MM.1S (cell line): ENCODE data around the gene HPCA.

Experiments used
- DNase-seq: peaks from one replicate; pipeline ENCODE4 v3.0.0-alpha.2; 2015
- H2AFZ ChIP-seq: fragments of 300-600 bp; sonication (generic); 2 replicates; pipeline ENCODE4 v1.6.0; 2016; ENCODE audit warnings: antibody characterized with exemption, low read length
- H3F3A ChIP-seq: fragments of 300-600 bp; sonication (generic); 2 replicates; pipeline ENCODE4 v1.6.1; 2016; ENCODE audit warnings: mild to moderate bottlenecking, antibody characterized with exemption, low read length, moderate library complexity, mixed read lengths; ENCODE audit not compliant: insufficient read depth
- H3K27ac ChIP-seq: fragments of 300-600 bp; sonication (generic); 2 replicates; pipeline ENCODE4 v1.5.1; 2016; ENCODE audit warnings: mild to moderate bottlenecking, low read length
- H3K27me3 ChIP-seq: fragments of 300-600 bp; sonication (generic); replicated peaks from 2 replicates; pipeline ENCODE4 v1.6.0; 2016; ENCODE audit warnings: low read length; ENCODE audit not compliant: insufficient read depth
- H3K36me3 ChIP-seq: fragments of 300-600 bp; sonication (generic); replicated peaks from 2 replicates; pipeline ENCODE4 v1.6.1; 2016; ENCODE audit warnings: mild to moderate bottlenecking, low read length, mixed read lengths; ENCODE audit not compliant: insufficient read depth
- H3K4me1 ChIP-seq: fragments of 300-600 bp; sonication (generic); 2 replicates; pipeline ENCODE4 v1.6.1; 2016; ENCODE audit warnings: low read length, mixed read lengths
- H3K4me2 ChIP-seq: fragments of 300-600 bp; sonication (generic); 2 replicates; pipeline ENCODE4 v1.6.0; 2016; ENCODE audit warnings: low read depth, low read length
- H3K4me3 ChIP-seq: fragments of 300-600 bp; sonication (generic); 2 replicates; pipeline ENCODE4 v1.5.1; 2016; ENCODE audit warnings: low read length, mixed read lengths
- H3K79me2 ChIP-seq: fragments of 300-600 bp; sonication (generic); 2 replicates; pipeline ENCODE4 v1.6.1; 2016; ENCODE audit warnings: mixed run types, low read length, mixed read lengths
- H3K9ac ChIP-seq: fragments of 300-600 bp; sonication (generic); 2 replicates; pipeline ENCODE4 v1.6.1; 2016; ENCODE audit warnings: low read length, mixed read lengths
- H3K9me2 ChIP-seq: fragments of 300-600 bp; sonication (generic); replicated peaks from 2 replicates; pipeline ENCODE4 v1.6.1; 2016; ENCODE audit warnings: mild to moderate bottlenecking, low read length, mixed read lengths; ENCODE audit not compliant: insufficient read depth
- H3K9me3 ChIP-seq: fragments of 300-600 bp; sonication (generic); replicated peaks from 2 replicates; pipeline ENCODE4 v1.6.1; 2016; ENCODE audit warnings: mild to moderate bottlenecking, low read length, mixed read lengths; ENCODE audit not compliant: insufficient read depth
- H4K20me1 ChIP-seq: fragments of 300-600 bp; sonication (generic); 2 replicates; pipeline ENCODE4 v1.6.1; 2016; ENCODE audit warnings: mild to moderate bottlenecking, low read length, moderate library complexity, mixed read lengths; ENCODE audit not compliant: insufficient read depth
- EZH2 ChIP-seq: fragments of 300-600 bp; sonication (generic); optimal IDR thresholded peaks from 2 replicates; pipeline ENCODE3; 2017; ENCODE audit warnings: low read depth, mild to moderate bottlenecking, antibody characterized with exemption, low read length, mixed read lengths
- EZH2phosphoT487 ChIP-seq: fragments of 300-600 bp; sonication (generic); IDR thresholded peaks from 2 replicates; pipeline ENCODE4 v1.6.1; 2018; ENCODE audit warnings: antibody characterized with exemption, low read length
- TF ChIP-seq, protein P1 (sequence below): fragments of 300-600 bp; sonication (generic); IDR thresholded peaks from 2 replicates; pipeline ENCODE4 v1.5.1; 2016; ENCODE audit warnings: antibody characterized with exemption, low read length, mixed read lengths

Gene HPCA

DNA sequence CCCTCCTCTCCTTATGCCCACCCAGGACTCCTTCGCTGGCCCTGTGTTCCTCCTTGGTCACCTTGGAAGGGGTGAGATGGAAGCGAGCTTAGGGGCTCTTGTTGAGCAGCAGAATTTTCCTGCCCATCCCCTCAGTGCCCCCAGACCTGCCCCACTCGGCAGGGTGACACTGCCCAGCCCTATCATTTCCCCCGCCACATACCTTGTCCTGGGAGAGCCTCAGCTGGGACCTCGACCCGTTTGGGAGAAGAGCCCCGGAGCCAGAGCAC is 14.2 kb upstream of the HPCA start:
- Histone ChIP-seq H3K9me2 (no peaks in the 10 kb centered on the region), H4K20me1 (no peaks in the 10 kb centered on the region), H2AFZ (no peak overlapping the region), H3K27me3 (peaks cover 20% of the 10 kb centered on the region), H3F3A (no peaks in the 10 kb centered on the region), H3K36me3 (no peaks in the 10 kb centered on the region), H3K27ac (no peak overlapping the region), H3K4me2 (no peak overlapping the region), H3K4me3 (no peak overlapping the region), H3K9ac (no peak overlapping the region), H3K9me3 (no peaks in the 10 kb centered on the region), H3K79me2 (no peaks in the 10 kb centered on the region), H3K4me1 (no peaks in the 10 kb centered on the region)
- TF ChIP-seq EZH2 = no peak
- no peak for DNase-seq

DNA sequence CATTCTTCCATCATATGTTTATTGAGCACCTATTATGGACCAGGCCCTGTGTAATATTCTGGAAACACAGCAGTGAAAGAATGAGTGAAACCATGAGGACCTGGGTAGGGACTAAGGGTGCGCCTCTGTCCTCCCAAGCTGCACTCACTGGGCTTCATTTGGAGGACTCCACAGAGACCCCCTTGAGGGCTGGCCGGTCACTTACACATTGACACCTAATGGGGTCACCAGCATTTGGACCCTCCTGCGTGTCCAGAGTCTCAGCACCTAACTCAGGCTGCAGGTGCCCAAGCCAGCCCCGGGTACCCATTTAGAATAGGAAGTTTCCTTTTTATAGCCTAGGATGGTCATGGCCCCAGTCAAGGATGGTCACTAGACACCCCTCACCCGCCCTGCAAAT is 12.8 kb upstream of the HPCA start:
- no peaks in the 10 kb centered on the region for H3K36me3 ChIP-seq
- H3K79me2 ChIP-seq = no peaks in the 10 kb centered on the region
- no peaks in the 10 kb centered on the region for H3F3A ChIP-seq
- no peak overlapping the region for H2AFZ ChIP-seq
- TF ChIP-seq, protein P1, sequence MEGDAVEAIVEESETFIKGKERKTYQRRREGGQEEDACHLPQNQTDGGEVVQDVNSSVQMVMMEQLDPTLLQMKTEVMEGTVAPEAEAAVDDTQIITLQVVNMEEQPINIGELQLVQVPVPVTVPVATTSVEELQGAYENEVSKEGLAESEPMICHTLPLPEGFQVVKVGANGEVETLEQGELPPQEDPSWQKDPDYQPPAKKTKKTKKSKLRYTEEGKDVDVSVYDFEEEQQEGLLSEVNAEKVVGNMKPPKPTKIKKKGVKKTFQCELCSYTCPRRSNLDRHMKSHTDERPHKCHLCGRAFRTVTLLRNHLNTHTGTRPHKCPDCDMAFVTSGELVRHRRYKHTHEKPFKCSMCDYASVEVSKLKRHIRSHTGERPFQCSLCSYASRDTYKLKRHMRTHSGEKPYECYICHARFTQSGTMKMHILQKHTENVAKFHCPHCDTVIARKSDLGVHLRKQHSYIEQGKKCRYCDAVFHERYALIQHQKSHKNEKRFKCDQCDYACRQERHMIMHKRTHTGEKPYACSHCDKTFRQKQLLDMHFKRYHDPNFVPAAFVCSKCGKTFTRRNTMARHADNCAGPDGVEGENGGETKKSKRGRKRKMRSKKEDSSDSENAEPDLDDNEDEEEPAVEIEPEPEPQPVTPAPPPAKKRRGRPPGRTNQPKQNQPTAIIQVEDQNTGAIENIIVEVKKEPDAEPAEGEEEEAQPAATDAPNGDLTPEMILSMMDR = no peak
- no peak for TF ChIP-seq EZH2phosphoT487
- no peak for TF ChIP-seq EZH2
- no peaks in the 10 kb centered on the region for H3K4me1 ChIP-seq
- no peak for DNase-seq
- peaks cover 20% of the 10 kb centered on the region for H3K27me3 ChIP-seq
- no peak overlapping the region for H3K27ac ChIP-seq
- no peak overlapping the region for H3K4me2 ChIP-seq
- H3K4me3 ChIP-seq = no peak overlapping the region
- H3K9ac ChIP-seq = no peak overlapping the region
- no peaks in the 10 kb centered on the region for H3K9me2 ChIP-seq
- H3K9me3 ChIP-seq = no peaks in the 10 kb centered on the region
- H4K20me1 ChIP-seq = no peaks in the 10 kb centered on the region

DNA sequence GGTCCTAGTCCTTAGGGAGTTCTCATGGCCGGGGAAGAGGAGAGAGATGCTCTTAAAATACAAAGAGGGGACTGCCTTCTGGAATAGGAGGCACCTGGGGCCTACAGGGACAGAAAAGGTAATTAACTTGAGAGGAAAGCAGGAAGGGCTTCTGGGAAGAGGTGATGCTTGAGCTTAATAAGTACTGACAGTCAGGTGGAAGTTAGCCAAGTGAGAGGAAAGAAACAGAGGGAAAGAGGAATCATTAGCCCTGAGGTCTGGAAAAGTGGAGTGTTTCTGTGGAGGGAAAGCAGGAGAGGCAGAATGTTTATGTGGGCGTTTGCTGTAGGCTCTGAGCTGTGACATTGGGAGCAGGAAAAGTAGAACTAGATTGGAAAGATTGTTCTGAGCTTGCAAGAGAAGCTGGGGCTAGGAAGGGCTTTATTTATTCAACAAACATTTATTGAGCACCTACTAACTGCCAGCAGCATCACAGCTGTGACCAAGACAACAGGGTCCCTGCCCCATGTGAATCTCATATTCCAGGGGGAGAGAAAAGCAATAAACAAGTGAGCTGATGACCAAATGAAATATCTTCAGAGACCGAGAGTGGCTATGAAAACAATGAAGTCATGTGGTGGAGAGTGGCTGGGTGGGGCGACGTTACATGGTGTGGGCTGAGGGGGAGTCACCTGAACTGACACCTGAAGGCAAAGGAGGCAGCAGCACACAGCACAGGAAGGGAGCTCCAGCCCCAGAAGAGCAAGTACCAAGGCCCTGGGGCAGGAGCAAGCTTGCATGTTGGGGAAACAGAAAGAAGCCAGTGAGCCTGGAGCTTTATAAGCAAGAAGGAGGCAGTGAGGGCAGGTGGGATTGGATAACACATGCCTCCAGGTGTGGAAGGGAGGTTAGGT is 11.2 kb upstream of the HPCA start:
- no peak for TF ChIP-seq EZH2phosphoT487
- TF ChIP-seq, protein P1 = no peak
- no peak for TF ChIP-seq EZH2
- Histone ChIP-seq H3K4me3 (no peak overlapping the region), H3K9me2 (no peaks in the 10 kb centered on the region)

More for the DNA sequence above, 11.2 kb upstream of the HPCA start:
- H3K27me3 ChIP-seq = peaks cover 16% of the 10 kb centered on the region
- H3K9ac ChIP-seq = no peak overlapping the region
- H3K9me3 ChIP-seq = no peaks in the 10 kb centered on the region
- H3K79me2 ChIP-seq = no peaks in the 10 kb centered on the region
- H3K36me3 ChIP-seq = no peaks in the 10 kb centered on the region
- no peak for DNase-seq
- H3K27ac ChIP-seq = no peak overlapping the region
- no peaks in the 10 kb centered on the region for H3K4me1 ChIP-seq
- H2AFZ ChIP-seq = no peak overlapping the region
- H3F3A ChIP-seq = no peaks in the 10 kb centered on the region
- H4K20me1 ChIP-seq = no peaks in the 10 kb centered on the region
- H3K4me2 ChIP-seq = no peak overlapping the region
